ENCODE data around the gene TRNP1.

TRNP1 gene

DNA sequence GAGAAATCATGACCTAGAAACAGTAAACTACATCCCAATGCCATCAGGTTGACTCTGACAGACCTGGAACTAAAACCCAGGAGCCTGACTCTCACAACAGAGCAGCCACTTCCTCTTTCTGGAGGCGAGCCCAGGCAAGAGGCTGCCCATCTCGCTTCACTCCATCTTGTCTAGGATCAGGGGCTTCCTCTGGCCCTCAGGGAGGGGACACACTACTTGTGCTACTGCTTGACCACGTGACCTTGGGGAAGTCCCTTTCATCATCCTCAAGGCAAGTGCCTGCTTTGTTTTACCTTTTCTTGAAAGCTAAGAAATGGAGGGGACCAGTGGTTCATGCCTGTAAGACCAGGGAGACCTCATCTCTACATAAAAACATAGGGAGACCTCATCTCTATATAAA is 21.8 kb downstream of the TRNP1 start:
- H3K79me2 ChIP-seq (ENCODE audit: insufficient read depth, low read depth), result no peaks in the 10 kb centered on the region
- no peaks in the 10 kb centered on the region for H3K36me3 ChIP-seq (ENCODE audit: insufficient read depth)
- no peaks in the 10 kb centered on the region for H3K27me3 ChIP-seq (ENCODE audit: insufficient read depth, low read depth)
- H3K9ac ChIP-seq, result no peak overlapping the region
- peaks cover 10% of the 10 kb centered on the region for H3K4me1 ChIP-seq (ENCODE audit: low read depth, poor library complexity, severe bottlenecking)
- no peak overlapping the region; the same call in 1 of the 2 replicates for H2AFZ ChIP-seq (ENCODE audit: low read depth)
- no peaks in the 10 kb centered on the region for H4K20me1 ChIP-seq (ENCODE audit: insufficient read depth)
- H3K4me2 ChIP-seq, result no peak overlapping the region
- H3K4me3 ChIP-seq (IDR thresholded peaks at IDR 0.05; ENCODE audit: insufficient read depth, low read depth, low read length), result no peak overlapping the region
- H3K27ac ChIP-seq, result no peak overlapping the region
- no peak for TF ChIP-seq CTCF (conservative IDR thresholded peaks at IDR 0.05; ENCODE audit: low read depth, low read length)

DNA sequence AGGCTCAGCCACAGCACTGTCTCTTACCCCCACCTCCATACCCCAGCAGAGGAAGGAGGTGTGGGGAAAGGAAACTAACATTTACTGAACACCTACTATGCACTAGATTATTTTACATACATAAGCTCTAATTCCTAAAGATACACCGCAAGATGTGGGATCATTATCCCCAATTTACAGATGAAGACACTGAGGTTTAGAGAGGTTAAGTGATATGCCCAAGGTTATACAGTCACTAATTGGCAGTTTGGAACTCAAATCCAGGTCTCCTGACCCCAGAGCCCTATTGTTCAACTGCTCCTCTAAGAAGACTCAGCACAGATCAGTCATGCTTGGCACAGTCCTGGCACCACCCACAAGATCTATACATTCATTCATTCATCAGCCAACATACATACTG is 22.9 kb downstream of the TRNP1 start:
- Histone ChIP-seq H3K4me1 (ENCODE audit: low read depth, poor library complexity, severe bottlenecking) (peaks cover 10% of the 10 kb centered on the region), H3K79me2 (ENCODE audit: insufficient read depth, low read depth) (no peaks in the 10 kb centered on the region), H3K36me3 (ENCODE audit: insufficient read depth) (no peaks in the 10 kb centered on the region), H3K27me3 (ENCODE audit: insufficient read depth, low read depth) (no peaks in the 10 kb centered on the region), H3K27ac (no peak overlapping the region), H3K4me3 (IDR thresholded peaks at IDR 0.05; ENCODE audit: insufficient read depth, low read depth, low read length) (no peak overlapping the region), H2AFZ (ENCODE audit: low read depth) (no peak overlapping the region), H3K9ac (no peak overlapping the region), H3K4me2 (no peak overlapping the region), H4K20me1 (ENCODE audit: insufficient read depth) (no peaks in the 10 kb centered on the region)
- TF ChIP-seq CTCF (conservative IDR thresholded peaks at IDR 0.05; ENCODE audit: low read depth, low read length), result no peak

DNA sequence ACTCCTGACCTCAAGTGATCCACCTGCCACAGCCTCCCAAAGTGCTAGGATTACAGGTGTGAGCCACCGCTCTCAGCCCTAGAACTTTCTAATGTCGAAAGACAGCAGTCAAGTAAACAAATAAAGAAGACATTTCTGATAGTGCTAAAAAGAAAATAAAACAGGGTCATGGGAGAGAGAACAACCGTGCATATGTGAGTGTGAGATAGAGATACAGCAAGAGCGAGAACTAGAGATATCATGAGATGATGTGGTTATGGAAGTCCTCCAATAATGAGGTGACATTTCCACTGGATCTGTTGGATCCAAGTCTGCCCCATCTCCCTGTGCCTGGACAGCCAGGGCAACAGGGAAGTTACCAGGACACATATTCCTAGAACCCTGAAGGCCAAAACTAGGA is 23.7 kb downstream of the TRNP1 start:
- TF ChIP-seq CTCF (conservative IDR thresholded peaks at IDR 0.05; ENCODE audit: low read depth, low read length), result no peak
- no peaks in the 10 kb centered on the region for H3K27me3 ChIP-seq (ENCODE audit: insufficient read depth, low read depth)
- no peak overlapping the region for H3K9ac ChIP-seq

DNA sequence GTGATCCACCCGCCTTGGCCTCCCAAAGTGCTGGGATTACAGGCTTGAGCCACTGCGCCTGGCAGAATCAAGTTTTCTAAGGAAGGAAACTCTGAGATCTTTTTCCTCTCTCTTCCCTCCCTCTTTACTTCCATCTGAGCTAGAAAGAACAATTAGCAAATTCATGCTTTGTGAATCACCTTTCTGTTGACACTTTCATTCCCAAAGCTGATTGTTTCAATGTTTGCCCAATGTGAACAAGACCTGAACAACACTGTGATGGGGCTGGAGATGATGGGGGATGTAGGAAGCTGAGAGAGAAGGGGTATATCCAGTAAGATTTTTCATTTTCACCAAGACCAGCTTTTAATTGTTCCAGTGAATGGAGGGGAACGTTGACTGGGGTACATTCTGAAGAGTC is 24.8 kb downstream of the TRNP1 start:
- TF ChIP-seq CTCF (conservative IDR thresholded peaks at IDR 0.05; ENCODE audit: low read depth, low read length), result no peak
- no peaks in the 10 kb centered on the region for H4K20me1 ChIP-seq (ENCODE audit: insufficient read depth)
- no peaks in the 10 kb centered on the region for H3K27me3 ChIP-seq (ENCODE audit: insufficient read depth, low read depth)
- peaks cover 10% of the 10 kb centered on the region for H3K4me1 ChIP-seq (ENCODE audit: low read depth, poor library complexity, severe bottlenecking)
- H3K79me2 ChIP-seq (ENCODE audit: insufficient read depth, low read depth), result no peaks in the 10 kb centered on the region
- no peak overlapping the region for H3K27ac ChIP-seq
- no peaks in the 10 kb centered on the region for H3K36me3 ChIP-seq (ENCODE audit: insufficient read depth)
- no peak overlapping the region for H3K4me2 ChIP-seq
- no peak overlapping the region for H3K4me3 ChIP-seq (IDR thresholded peaks at IDR 0.05; ENCODE audit: insufficient read depth, low read depth, low read length)
- no peak overlapping the region for H3K9ac ChIP-seq
- H2AFZ ChIP-seq (ENCODE audit: low read depth), result no peak overlapping the region

More for the DNA sequence above, 23.7 kb downstream of the TRNP1 start:
- Histone ChIP-seq H4K20me1 (ENCODE audit: insufficient read depth) (no peaks in the 10 kb centered on the region), H3K4me3 (IDR thresholded peaks at IDR 0.05; ENCODE audit: insufficient read depth, low read depth, low read length) (no peak overlapping the region), H3K4me2 (no peak overlapping the region), H3K36me3 (ENCODE audit: insufficient read depth) (no peaks in the 10 kb centered on the region), H2AFZ (ENCODE audit: low read depth) (no peak overlapping the region), H3K4me1 (ENCODE audit: low read depth, poor library complexity, severe bottlenecking) (peaks cover 10% of the 10 kb centered on the region), H3K27ac (no peak overlapping the region), H3K79me2 (ENCODE audit: insufficient read depth, low read depth) (no peaks in the 10 kb centered on the region)

Measured in KMS-11 (cell line).